OCI-M1 (cell line): ENCODE measurements around the gene HCRTR2.
"Not testable (repeated sequence)": the region's sequence is repeated elsewhere in the genome, so short reads cannot be mapped to it uniquely, and the experiment has no call there.

ENCODE experiments used
- DNase-seq: peaks from one replicate; lab custom pipeline; 2025; lab: John Stamatoyannopoulos, UW

HCRTR2 gene

DNA sequence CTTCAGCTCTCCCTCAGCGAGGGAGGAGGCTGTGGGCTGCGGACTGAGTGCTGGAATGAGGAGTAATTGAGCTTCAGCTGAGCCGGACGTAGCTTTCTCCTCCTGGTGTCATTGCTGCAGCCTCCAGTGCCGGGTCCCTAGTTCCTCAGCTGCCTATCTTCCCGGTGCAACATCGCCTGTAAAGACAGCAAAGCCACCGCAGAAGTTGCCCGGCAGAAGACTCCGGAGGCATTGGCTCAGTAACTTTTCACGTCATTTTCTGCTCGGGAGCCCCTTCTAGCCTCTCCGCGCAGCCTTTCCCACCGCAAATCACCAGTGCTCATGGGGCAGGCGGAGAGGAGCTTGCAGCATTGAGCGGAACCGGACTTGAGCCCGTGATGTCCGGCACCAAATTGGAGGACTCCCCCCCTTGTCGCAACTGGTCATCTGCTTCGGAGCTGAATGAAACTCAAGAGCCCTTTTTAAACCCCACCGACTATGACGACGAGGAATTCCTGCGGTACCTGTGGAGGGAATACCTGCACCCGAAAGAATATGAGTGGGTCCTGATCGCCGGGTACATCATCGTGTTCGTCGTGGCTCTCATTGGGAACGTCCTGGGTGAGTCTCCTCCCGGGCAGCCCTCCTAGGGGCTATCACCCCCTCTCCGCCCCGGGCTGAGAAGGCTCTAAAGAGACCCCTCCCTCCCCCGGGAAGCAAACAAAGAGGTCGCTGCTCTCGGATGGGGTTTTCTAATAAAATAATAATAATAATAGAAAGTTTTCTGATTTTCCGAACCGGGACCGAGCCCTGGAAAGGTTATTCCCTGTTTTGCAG lies at the start of gene HCRTR2:
HCRTR2 (plus strand) TSS at position 305 of the 816 bp plus-strand sequence; CDS start at position 378, 73 bp downstream.
- DNase-seq, result no peak

DNA sequence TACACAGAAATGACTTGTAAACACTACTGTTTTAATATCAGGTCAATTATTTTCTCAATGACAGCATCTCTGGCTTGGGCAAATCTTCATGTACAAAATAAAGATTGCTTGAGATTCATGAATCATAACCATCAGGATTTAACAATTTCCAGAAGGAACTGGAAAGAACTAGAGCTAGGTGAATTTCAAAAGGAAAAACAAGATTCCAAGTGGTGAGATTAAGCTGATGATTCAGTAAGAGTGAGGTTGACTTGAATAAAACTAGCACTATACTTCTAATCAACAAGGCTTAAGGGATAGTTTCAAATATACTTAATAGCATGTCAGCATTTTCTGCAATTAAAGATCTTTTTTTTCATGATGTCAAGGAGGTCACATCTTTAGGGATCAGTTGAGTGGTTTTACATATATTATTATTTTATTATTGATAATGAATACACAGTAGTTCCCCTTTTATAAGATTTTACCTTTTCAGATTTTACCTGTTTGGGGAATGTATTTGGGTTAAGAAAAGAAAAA lies 43.5 kb upstream of the HCRTR2 start:
- DNase-seq, result no peak

- DNase-seq, result no peak
Observed at GRCh38 chr6:55131616-55132015, 42.7 kb upstream of the HCRTR2 start.

- no peak for DNase-seq
Observed at GRCh38 chr6:55136916-55137315, 37.4 kb upstream of the HCRTR2 start.

- no peak for DNase-seq
Observed at GRCh38 chr6:55137929-55138693, 36.2 kb upstream of the HCRTR2 start.

DNA sequence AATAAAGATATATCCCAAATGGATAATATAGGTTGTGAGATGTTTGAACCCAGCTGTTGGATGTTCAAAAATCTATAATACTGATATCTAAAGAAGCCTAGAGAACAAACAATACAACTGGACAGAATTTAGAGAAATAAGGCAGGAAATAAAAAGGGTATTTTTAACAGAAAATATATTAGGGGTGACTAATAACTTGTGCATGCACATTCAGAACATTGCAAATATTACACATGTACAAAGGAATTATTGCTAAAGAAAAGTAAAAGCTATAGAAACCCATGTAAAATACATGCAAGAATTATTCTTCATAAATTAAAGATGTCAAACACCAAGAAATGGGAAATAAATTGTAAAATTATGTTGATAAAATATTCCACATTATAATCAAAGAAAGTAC lies 32.7 kb upstream of the HCRTR2 start:
- DNase-seq, result no peak

GRCh38 chr6:55142610-55143009 lies 31.7 kb upstream of the HCRTR2 start:
- DNase-seq, result no peak

DNA sequence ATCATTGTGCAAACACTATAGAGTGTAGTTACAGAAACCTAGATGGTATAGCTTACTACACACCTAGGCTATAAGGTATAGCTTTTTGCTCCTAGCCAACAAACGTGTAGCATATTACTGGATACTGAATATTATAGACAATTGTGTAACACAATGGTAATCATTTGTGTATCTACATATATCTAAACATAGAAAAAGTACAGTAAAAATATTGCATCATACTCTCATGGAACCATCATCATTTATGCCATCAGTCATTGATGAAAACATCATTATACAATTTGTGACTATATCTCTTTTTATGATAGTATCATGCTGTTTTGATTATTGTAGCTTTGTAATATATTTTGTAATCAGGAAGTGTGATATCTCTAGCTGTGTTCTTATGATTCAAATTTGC lies 21.0 kb upstream of the HCRTR2 start:
- no peak for DNase-seq

- DNase-seq, result not testable (repeated sequence)
Observed at GRCh38 chr6:55158784-55159183, 15.5 kb upstream of the HCRTR2 start.

DNA sequence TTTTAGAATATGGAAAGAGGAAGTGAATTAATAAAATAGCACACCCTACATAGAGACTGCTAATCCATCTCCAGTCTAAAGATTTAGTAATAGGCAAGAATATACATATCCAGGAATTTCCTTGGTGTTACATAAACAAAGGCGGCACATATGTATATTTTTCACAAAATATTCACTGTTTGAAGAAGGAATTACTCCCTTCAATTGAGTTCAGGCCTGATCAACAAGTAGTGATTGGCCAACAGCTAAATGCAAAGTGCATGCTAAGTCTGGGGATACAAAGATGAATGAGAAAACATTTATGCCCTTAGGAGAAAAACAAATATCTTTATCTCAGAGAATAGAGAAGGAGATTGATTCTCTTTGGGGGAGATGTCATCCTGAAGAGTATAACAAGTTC lies 6.5 kb upstream of the HCRTR2 start:
- no peak for DNase-seq

DNA sequence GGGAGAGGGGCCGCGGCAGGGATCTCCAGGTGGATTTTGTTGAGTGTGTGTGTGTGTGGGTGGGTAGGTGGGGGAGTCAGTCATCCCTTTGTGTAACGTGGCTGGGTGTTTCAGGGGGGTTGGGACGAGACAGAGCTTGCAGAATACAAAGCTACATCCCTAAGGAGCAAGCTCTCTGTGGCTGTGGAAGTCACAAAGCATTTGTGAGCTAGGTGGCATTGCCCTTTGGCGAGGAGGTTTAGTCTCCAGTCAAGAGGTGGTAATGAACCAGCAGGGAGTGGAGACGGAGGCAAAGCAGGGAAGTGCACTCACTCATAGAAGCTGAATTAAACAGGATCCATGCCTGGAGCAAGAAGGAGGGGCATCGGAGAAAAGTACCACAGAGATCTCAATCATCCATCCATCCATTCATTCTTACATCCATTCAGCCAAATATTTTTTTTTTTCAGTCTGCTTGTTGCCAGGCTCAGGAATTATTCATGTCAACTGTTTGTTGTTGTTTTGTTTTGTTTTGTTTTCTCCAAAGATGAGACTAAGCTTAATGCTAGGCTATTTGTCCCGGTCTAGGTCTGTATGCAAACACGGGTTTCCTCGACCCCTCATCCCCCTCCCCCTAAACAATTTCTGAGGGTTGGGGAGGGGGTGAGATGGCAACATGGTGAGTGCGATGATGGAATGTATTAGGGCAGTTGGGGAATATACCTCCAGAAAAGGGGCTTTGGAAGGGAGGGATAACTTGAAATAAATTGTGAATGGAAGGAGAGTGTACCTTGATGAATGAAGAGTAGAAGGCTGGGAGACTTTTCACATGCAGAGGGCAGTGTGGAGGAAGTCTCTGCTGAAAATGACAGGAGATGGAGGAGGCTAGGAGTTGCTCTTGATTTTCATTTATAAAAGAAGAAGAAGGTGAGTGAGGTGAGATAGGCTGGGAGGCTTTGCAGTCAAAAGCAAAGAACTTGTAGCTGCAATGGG lies 1.0 kb downstream of the HCRTR2 start:
- no peak for DNase-seq

GRCh38 chr6:55176958-55177357 lies 2.6 kb downstream of the HCRTR2 start:
- peak; percentile 16 for DNase-seq

- DNase-seq, result peak; percentile 7
Observed at GRCh38 chr6:55180258-55180657, 5.9 kb downstream of the HCRTR2 start.

- peak; percentile 21 for DNase-seq
Observed at GRCh38 chr6:55182016-55182650, 7.8 kb downstream of the HCRTR2 start.

- no peak for DNase-seq
Observed at GRCh38 chr6:55184782-55185530, 10.6 kb downstream of the HCRTR2 start.

GRCh38 chr6:55198715-55199114 lies 24.4 kb downstream of the HCRTR2 start:
- no peak for DNase-seq

GRCh38 chr6:55199239-55199638 lies 24.9 kb downstream of the HCRTR2 start:
- no peak for DNase-seq

DNA sequence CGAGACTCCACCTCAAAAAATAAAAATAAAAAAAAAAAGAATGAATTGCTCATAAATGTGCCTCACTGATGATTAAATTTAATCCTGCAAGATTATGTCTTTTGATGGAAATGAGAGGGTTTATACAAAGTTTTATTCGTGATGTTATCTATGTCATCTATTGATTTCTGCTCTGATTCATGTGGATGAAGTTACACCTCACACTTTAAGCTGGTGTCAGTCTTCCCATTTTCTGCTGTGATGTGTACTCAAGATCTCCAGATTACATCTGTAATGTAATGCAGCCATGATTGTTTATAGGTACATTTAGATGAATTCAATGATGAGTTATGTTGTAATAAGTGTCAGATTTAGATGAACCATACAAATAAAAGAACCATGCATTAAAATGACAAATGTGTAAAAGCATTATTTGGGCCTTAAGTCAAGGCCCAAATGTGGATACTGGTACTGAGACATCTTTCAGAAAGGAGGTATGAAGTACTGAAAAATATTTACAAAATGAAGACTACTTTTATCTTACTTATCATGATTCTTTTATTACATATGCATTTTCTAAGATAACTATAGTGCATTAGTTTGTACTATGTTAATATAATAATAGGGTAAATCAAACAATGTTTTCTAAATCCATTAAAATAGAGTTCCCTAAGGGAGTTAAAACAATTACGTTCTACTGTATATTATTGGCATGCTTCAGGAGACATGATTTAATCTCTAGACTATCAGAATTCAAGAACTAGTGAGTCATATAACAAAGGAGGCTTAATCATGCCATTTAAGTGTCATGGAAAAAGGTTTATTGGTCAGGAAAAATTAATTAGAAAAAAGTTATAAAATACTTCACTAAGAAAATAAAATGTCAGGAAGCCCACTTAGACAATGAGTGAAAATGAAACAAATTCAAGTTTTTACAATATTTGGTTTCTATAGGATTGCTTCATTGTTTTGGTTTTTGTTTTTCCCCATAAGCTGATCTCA lies 34.5 kb downstream of the HCRTR2 start:
- DNase-seq, result no peak

DNA sequence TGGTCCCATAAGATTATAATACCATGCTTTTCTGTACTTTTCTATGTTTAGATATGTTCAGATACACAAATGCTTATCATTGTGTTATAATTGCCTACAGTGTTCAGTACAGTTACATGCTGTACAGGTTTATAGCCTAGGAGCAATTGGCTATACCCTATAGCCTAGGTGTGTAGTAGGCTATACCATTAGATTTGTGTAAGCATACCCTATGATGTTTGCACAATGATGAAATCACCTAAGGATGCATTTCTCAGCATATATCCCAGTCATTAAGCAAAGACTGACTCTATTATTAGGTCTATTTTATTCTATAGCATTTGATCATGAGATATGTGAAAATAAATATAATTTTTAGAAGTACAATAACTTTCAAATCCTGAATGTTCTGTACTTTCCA lies 36.6 kb downstream of the HCRTR2 start:
- no peak for DNase-seq
